ENCODE data around the gene FHIT. TPM values are rescaled to one million over a fixed set of nuclear protein-coding genes. Genes with fewer than 3 reads are reported as not detected.

Gene FHIT
- total and polyA plus RNA-seq, 10 of the 15 experiments (the other 5 are each of a cell fraction or from before 2014, with no cell fraction given): 4.2 to 14.9 (median 9.4) TPM

GRCh38 chr3:60970850-60971249, 280.4 kb downstream of the FHIT start:
- H3K9me3 ChIP-seq (replicated peaks; ENCODE audit: control insufficient read depth, insufficient read depth, low read length): no peaks in the 10 kb centered on the region; the same call in 2 of the 3 replicates
- TF ChIP-seq, protein P1, sequence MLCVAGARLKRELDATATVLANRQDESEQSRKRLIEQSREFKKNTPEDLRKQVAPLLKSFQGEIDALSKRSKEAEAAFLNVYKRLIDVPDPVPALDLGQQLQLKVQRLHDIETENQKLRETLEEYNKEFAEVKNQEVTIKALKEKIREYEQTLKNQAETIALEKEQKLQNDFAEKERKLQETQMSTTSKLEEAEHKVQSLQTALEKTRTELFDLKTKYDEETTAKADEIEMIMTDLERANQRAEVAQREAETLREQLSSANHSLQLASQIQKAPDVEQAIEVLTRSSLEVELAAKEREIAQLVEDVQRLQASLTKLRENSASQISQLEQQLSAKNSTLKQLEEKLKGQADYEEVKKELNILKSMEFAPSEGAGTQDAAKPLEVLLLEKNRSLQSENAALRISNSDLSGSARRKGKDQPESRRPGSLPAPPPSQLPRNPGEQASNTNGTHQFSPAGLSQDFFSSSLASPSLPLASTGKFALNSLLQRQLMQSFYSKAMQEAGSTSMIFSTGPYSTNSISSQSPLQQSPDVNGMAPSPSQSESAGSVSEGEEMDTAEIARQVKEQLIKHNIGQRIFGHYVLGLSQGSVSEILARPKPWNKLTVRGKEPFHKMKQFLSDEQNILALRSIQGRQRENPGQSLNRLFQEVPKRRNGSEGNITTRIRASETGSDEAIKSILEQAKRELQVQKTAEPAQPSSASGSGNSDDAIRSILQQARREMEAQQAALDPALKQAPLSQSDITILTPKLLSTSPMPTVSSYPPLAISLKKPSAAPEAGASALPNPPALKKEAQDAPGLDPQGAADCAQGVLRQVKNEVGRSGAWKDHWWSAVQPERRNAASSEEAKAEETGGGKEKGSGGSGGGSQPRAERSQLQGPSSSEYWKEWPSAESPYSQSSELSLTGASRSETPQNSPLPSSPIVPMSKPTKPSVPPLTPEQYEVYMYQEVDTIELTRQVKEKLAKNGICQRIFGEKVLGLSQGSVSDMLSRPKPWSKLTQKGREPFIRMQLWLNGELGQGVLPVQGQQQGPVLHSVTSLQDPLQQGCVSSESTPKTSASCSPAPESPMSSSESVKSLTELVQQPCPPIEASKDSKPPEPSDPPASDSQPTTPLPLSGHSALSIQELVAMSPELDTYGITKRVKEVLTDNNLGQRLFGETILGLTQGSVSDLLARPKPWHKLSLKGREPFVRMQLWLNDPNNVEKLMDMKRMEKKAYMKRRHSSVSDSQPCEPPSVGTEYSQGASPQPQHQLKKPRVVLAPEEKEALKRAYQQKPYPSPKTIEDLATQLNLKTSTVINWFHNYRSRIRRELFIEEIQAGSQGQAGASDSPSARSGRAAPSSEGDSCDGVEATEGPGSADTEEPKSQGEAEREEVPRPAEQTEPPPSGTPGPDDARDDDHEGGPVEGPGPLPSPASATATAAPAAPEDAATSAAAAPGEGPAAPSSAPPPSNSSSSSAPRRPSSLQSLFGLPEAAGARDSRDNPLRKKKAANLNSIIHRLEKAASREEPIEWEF (IDR thresholded peaks at IDR 0.05; ENCODE audit: insufficient replicate concordance, low read depth, low read length): no peak
- TF ChIP-seq BMI1 (IDR thresholded peaks at IDR 0.05; ENCODE audit: borderline replicate concordance): no peak
- TF ChIP-seq, protein P2, sequence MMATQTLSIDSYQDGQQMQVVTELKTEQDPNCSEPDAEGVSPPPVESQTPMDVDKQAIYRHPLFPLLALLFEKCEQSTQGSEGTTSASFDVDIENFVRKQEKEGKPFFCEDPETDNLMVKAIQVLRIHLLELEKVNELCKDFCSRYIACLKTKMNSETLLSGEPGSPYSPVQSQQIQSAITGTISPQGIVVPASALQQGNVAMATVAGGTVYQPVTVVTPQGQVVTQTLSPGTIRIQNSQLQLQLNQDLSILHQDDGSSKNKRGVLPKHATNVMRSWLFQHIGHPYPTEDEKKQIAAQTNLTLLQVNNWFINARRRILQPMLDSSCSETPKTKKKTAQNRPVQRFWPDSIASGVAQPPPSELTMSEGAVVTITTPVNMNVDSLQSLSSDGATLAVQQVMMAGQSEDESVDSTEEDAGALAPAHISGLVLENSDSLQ (IDR thresholded peaks at IDR 0.05): no peak
- TF ChIP-seq ESRRA (IDR thresholded peaks at IDR 0.05; ENCODE audit: low read length): no peak
- TF ChIP-seq NFIC (IDR thresholded peaks at IDR 0.05; ENCODE audit: low read depth, low read length): no peak
- TF ChIP-seq NFYA (IDR thresholded peaks at IDR 0.05; ENCODE audit: borderline replicate concordance, low read depth, low read length): no peak
- TF ChIP-seq ATF7 (IDR thresholded peaks at IDR 0.05; ENCODE audit: low read depth): no peak
- no peak for TF ChIP-seq NR2F1 (conservative IDR thresholded peaks at IDR 0.05)
- no peak for TF ChIP-seq HDGF (IDR thresholded peaks at IDR 0.05)
- no peak for TF ChIP-seq PAX5 (IDR thresholded peaks at IDR 0.05; ENCODE audit: borderline replicate concordance, low read depth, low read length)
- TF ChIP-seq WRNIP1 (IDR thresholded peaks at IDR 0.05; ENCODE audit: borderline replicate concordance, low read depth, low read length): no peak
- no peak for TF ChIP-seq ATF3 (IDR thresholded peaks at IDR 0.05; ENCODE audit: borderline replicate concordance, extremely low read depth, low read depth, low read length)
- TF ChIP-seq PAX8 (IDR thresholded peaks at IDR 0.05): no peak
- no peak for TF ChIP-seq CBX5 (IDR thresholded peaks at IDR 0.05; ENCODE audit: low read depth)
- TF ChIP-seq NFXL1 (IDR thresholded peaks at IDR 0.05; ENCODE audit: borderline replicate concordance): no peak
- TF ChIP-seq NR2C1 (IDR thresholded peaks at IDR 0.05): no peak
- TF ChIP-seq TCF12 (IDR thresholded peaks at IDR 0.05; ENCODE audit: low read depth, low read length): no peak
- TF ChIP-seq MYC (IDR thresholded peaks at IDR 0.05; ENCODE audit: insufficient read depth, insufficient read length, insufficient replicate concordance, low read length, severe bottlenecking): no peak
- WGBS (ENCODE audit: insufficient coverage, insufficient replicate concordance, low lambda C conversion rate, missing lambda C conversion rate): 82% methylated on average over 4 of the region's 4 CpGs
- SMC1A ChIA-PET (ENCODE audit: uncharacterized antibody, unreplicated experiment): interaction anchor here (1.3 kb wide), 1 partner anchor 14 kb away, joined by 4 read pairs; no protein-coding TSS in a partner anchor
- no peak overlapping the region for H3K9ac ChIP-seq (ENCODE audit: control insufficient read depth, insufficient read depth, low read length)
- ATAC-seq: no peak
- CTCF ChIA-PET: no interaction called here
- no peak overlapping the region for H3K27ac ChIP-seq (ENCODE audit: control insufficient read depth, insufficient read depth)
- in situ Hi-C loops (cut with MboI) (no loop called here), intact Hi-C loops (cut with micrococcal nuclease; ENCODE audit: unreplicated experiment) (no loop called here)
- no peaks in the 10 kb centered on the region for H4K20me1 ChIP-seq (ENCODE audit: control insufficient read depth, insufficient read depth)
- no peaks in the 10 kb centered on the region for H3K36me3 ChIP-seq (ENCODE audit: control insufficient read depth in 2 of 2, insufficient read depth in 2 of 2, low read length in 1 of 2)
- RAD21 ChIA-PET (ENCODE audit: unreplicated experiment): no interaction called here
- H3K4me2 ChIP-seq (ENCODE audit: control insufficient read depth, insufficient read depth): no peak overlapping the region
- POLR2A ChIA-PET: no interaction called here
- H3K79me2 ChIP-seq (ENCODE audit: control insufficient read depth, insufficient read depth, low read length): no peaks in the 10 kb centered on the region
- H2AFZ ChIP-seq (ENCODE audit: control insufficient read depth, low read depth, low read length): no peak overlapping the region
- no peak overlapping the region for H3K4me3 ChIP-seq
- no peaks in the 10 kb centered on the region for H3K4me1 ChIP-seq (ENCODE audit: control insufficient read depth, insufficient read depth, low read length)
- no peak for FAIRE-seq
- H3K27me3 ChIP-seq (replicated peaks in 1 of 2; ENCODE audit: control insufficient read depth in 2 of 2, insufficient read depth in 2 of 2, low read length in 1 of 2): no peaks in the 10 kb centered on the region
- DNase-seq (ENCODE audit: low read depth, low spot score): no peak
- no TSS peak for BruUV-seq (replicated peaks)
